Measurements from ENCODE around the gene LBR. TPM values are rescaled to one million over a fixed set of nuclear protein-coding genes. Genes with fewer than 3 reads are reported as not detected.

The LBR gene
- total and polyA plus RNA-seq, 2 experiments from 2014 or later = 50.6 to 91.3 TPM

- Histone ChIP-seq H3K36me3 (ENCODE audit: insufficient read depth) (no peaks in the 10 kb centered on the region), H3K4me3 (no peak overlapping the region), H3K79me2 (replicated peaks; ENCODE audit: insufficient read depth) (no peaks in the 10 kb centered on the region), H3K4me2 (no peak overlapping the region; the same call in 1 of the 2 replicates), H3K4me1 (ENCODE audit: insufficient read depth) (peaks cover 19% of the 10 kb centered on the region), H3K27ac (ENCODE audit: low read depth) (peak overlapping the region; percentile 6; the same call in 1 of the 2 replicates), H3F3A (replicated peaks; ENCODE audit: low read depth) (no peaks in the 10 kb centered on the region), H4K20me1 (replicated peaks; ENCODE audit: insufficient read depth) (no peaks in the 10 kb centered on the region), H3K9me2 (ENCODE audit: insufficient read depth) (no peaks in the 10 kb centered on the region; the same call in none of the 2 replicates), H2AFZ (no peak overlapping the region), H3K27me3 (ENCODE audit: insufficient read depth) (no peaks in the 10 kb centered on the region)
- Mint-ChIP-seq H3K27ac (no peak overlapping the region; the same call in 1 of the 2 replicates), H3K9me3 (no peaks in the 10 kb centered on the region), H3K27me3 (ENCODE audit: insufficient read depth, low read depth, poor library complexity) (peaks cover 10% of the 10 kb centered on the region), H3K4me1 (peaks cover 16% of the 10 kb centered on the region), H3K36me3 (ENCODE audit: low read depth) (no peaks in the 10 kb centered on the region), H3K4me3 (peak overlapping the region; percentile 27; the same call in 2 of the 3 replicates)
- ATAC-seq = peak; percentile 98
- TF ChIP-seq ZNF114 (CRISPR knock-in tag; IDR thresholded peaks at IDR 0.05) (no peak), STAT1 (IDR thresholded peaks at IDR 0.05; ENCODE audit: unreplicated experiment) (no peak), ETS1 (IDR thresholded peaks at IDR 0.05) (no peak), EZH2phosphoT487 (IDR thresholded peaks at IDR 0.05; ENCODE audit: unreplicated experiment) (no peak), NANOG (IDR thresholded peaks at IDR 0.05; ENCODE audit: borderline replicate concordance) (peak; percentile 66), ZNF462 (CRISPR knock-in tag; IDR thresholded peaks at IDR 0.05) (peak; percentile 42; the same call in 1 of the 2 replicates), POLR2AphosphoS5 (IDR thresholded peaks at IDR 0.05; ENCODE audit: low read depth) (no peak; the same call in 1 of the 2 replicates), CTCF (conservative IDR thresholded peaks at IDR 0.05; ENCODE audit: low read depth in 2 of 2) (no peak), EZH2 (IDR thresholded peaks at IDR 0.05; ENCODE audit: low read depth, unreplicated experiment) (no peak), REST (IDR thresholded peaks at IDR 0.05; ENCODE audit: unreplicated experiment) (no peak), CREB1 (CRISPR knock-in tag; IDR thresholded peaks at IDR 0.05; ENCODE audit: low read depth) (peak; percentile 66), ZNF331 (CRISPR knock-in tag; IDR thresholded peaks at IDR 0.05; ENCODE audit: low read depth) (no peak), JUNB (IDR thresholded peaks at IDR 0.05; ENCODE audit: unreplicated experiment) (no peak)
- peak; percentile 96 for DNase-seq (ENCODE audit: low spot score)
Measured at GRCh38 chr1:225378880-225379279, 49.0 kb downstream of the LBR start.

Data from GM23338 (cell line).